Measurements from ENCODE around the gene CEP104. TPM values are rescaled to one million over a fixed set of nuclear protein-coding genes. Genes with fewer than 3 reads are reported as not detected.

CEP104 gene
- total and polyA plus RNA-seq, 10 of the 15 experiments (the other 5 are each of a cell fraction or from before 2014, with no cell fraction given) = 7.2 to 34.8 (median 19.3) TPM

GRCh38 chr1:3851292-3851691, 5.7 kb downstream of the CEP104 start:
- ChIA-PET SMC1A (ENCODE audit: uncharacterized antibody, unreplicated experiment) (no interaction called here), CTCF (no interaction called here)
- peaks cover 3 to 17% of the 10 kb centered on the region in 2 experiments for H3K36me3 ChIP-seq (ENCODE audit: control insufficient read depth in 2 of 2, insufficient read depth in 2 of 2, low read length in 1 of 2)

More at GRCh38 chr1:3851292-3851691, 5.7 kb downstream of the CEP104 start:
- BruUV-seq (replicated peaks) = no TSS peak
- ATAC-seq (no peak), FAIRE-seq (no peak), DNase-seq (ENCODE audit: low read depth, low spot score) (no peak)
- Histone ChIP-seq H2AFZ (ENCODE audit: control insufficient read depth, low read depth, low read length) (no peak overlapping the region), H3K79me2 (ENCODE audit: control insufficient read depth, insufficient read depth, low read length) (peaks cover 10% of the 10 kb centered on the region), H3K4me3 (no peak overlapping the region), H3K9me3 (replicated peaks; ENCODE audit: control insufficient read depth, insufficient read depth, low read length) (no peaks in the 10 kb centered on the region), H4K20me1 (ENCODE audit: control insufficient read depth, insufficient read depth) (no peaks in the 10 kb centered on the region), H3K4me2 (ENCODE audit: control insufficient read depth, insufficient read depth) (no peak overlapping the region), H3K27ac (ENCODE audit: control insufficient read depth, insufficient read depth) (no peak overlapping the region), H3K9ac (ENCODE audit: control insufficient read depth, insufficient read depth, low read length) (no peak overlapping the region), H3K27me3 (replicated peaks in 1 of 2; ENCODE audit: control insufficient read depth in 2 of 2, insufficient read depth in 2 of 2, low read length in 1 of 2) (no peaks in the 10 kb centered on the region), H3K4me1 (ENCODE audit: control insufficient read depth, insufficient read depth, low read length) (peaks cover 3% of the 10 kb centered on the region; the same call in 1 of the 2 replicates)
- intact Hi-C loops (cut with micrococcal nuclease; ENCODE audit: unreplicated experiment) = no loop called here
- ChIA-PET RAD21 (ENCODE audit: unreplicated experiment) (no interaction called here), POLR2A (no interaction called here)
- no peak for TF ChIP-seq IRF4 (IDR thresholded peaks at IDR 0.05; ENCODE audit: low read depth, low read length)
- TF ChIP-seq RELA (IDR thresholded peaks at IDR 0.05; ENCODE audit: borderline replicate concordance, partially characterized antibody) = no peak
- TF ChIP-seq CHD4 (IDR thresholded peaks at IDR 0.05) = no peak
- no peak for TF ChIP-seq TAF1 (IDR thresholded peaks at IDR 0.05; ENCODE audit: borderline replicate concordance, low read depth, low read length)
- TF ChIP-seq GATAD2B (conservative IDR thresholded peaks at IDR 0.05; ENCODE audit: low read depth) = no peak
- TF ChIP-seq PAX8 (IDR thresholded peaks at IDR 0.05) = no peak
- no peak for TF ChIP-seq POLR2AphosphoS2 (IDR thresholded peaks at IDR 0.05; ENCODE audit: low read depth, low read length)
- TF ChIP-seq CBX5 (IDR thresholded peaks at IDR 0.05; ENCODE audit: low read depth) = no peak
- TF ChIP-seq E2F8 (IDR thresholded peaks at IDR 0.05; ENCODE audit: low read depth, partially characterized antibody) = no peak
- no peak for TF ChIP-seq MAX (IDR thresholded peaks at IDR 0.05; ENCODE audit: low read depth, low read length)
- TF ChIP-seq PBX3 (IDR thresholded peaks at IDR 0.05; ENCODE audit: insufficient replicate concordance, low read depth, low read length) = no peak
- no peak for TF ChIP-seq BCL11A (IDR thresholded peaks at IDR 0.05; ENCODE audit: low read depth, low read length)
- no peak for TF ChIP-seq ZNF24 (IDR thresholded peaks at IDR 0.05)
- TF ChIP-seq YBX1 (IDR thresholded peaks at IDR 0.05) = no peak
- WGBS (ENCODE audit: insufficient coverage, insufficient replicate concordance, low lambda C conversion rate, missing lambda C conversion rate) = 87% methylated on average over 6 of the region's 6 CpGs
- in situ Hi-C loops (cut with MboI) = no loop called here
